Hepatocyte (in vitro differentiated cells): ENCODE measurements around the gene ZNF569.

ENCODE experiments used
- EZH2 ChIP-seq: fragments of 200-600 bp; sonication (generic); IDR thresholded peaks from 2 replicates; pipeline ENCODE4 v1.6.1; 2016; ENCODE audit warnings: antibody characterized with exemption, mild to moderate bottlenecking, borderline replicate concordance
- TF ChIP-seq, protein P1 (sequence below): fragments of 200-600 bp; sonication (generic); IDR thresholded peaks from 2 replicates; pipeline ENCODE4 v1.5.1; 2016; ENCODE audit warnings: antibody characterized with exemption, mild to moderate bottlenecking; ENCODE audit not compliant: poor library complexity

DNA sequence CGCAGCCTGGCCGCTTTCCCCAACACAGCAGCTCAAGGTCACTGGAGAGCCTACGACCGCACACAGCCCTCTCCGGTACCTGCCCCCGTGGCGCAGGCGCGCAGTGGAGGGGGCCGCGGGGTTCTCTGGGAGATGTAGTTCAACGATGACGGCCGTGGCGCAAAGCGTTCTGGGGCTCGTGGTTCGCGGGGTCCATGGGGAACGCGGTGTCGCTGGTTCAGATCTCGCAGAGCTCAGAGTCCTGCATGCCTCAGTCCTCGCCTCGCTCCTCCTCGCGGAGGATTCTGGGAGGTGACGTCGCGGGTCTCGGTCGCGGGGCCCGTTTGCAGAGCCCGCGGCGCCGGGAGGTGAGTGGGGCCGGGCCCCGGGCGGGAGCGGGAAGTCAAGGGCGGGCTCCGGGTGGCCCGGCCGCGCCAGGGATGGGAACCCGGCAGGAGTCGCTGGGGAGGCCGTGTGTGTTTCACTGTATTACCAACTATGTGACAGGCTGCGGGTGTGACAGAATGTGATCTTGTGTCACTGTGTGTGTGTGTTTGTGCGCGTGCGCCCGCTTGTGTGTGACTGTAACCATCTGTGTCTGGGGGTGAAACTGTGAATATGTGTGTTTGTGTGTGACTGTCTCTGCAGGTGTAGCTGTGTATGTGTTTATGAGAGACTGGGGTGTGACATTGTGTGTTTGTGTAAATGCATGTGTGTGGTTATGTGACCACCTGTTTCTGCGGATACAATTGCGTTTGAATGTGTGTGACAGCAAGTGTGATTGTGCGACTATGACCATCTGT lies 96.2 kb downstream of the ZNF569 start, which contains the start of gene ZNF527:
- TF ChIP-seq, protein P1, sequence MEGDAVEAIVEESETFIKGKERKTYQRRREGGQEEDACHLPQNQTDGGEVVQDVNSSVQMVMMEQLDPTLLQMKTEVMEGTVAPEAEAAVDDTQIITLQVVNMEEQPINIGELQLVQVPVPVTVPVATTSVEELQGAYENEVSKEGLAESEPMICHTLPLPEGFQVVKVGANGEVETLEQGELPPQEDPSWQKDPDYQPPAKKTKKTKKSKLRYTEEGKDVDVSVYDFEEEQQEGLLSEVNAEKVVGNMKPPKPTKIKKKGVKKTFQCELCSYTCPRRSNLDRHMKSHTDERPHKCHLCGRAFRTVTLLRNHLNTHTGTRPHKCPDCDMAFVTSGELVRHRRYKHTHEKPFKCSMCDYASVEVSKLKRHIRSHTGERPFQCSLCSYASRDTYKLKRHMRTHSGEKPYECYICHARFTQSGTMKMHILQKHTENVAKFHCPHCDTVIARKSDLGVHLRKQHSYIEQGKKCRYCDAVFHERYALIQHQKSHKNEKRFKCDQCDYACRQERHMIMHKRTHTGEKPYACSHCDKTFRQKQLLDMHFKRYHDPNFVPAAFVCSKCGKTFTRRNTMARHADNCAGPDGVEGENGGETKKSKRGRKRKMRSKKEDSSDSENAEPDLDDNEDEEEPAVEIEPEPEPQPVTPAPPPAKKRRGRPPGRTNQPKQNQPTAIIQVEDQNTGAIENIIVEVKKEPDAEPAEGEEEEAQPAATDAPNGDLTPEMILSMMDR: peak; percentile 14
- no peak for TF ChIP-seq EZH2
